Panc1 (cell line): Measurements from ENCODE around the gene GMDS.

Source experiments
- REST ChIP-seq, 2 experiments: IDR thresholded peaks; 2 replicates each; pipeline ENCODE4 v1.6.1; 2011 to 2012; ENCODE audit warnings: low read depth in 2 of 2, control low read depth in 1 of 2, low read length in 1 of 2, mild to moderate bottlenecking in 1 of 2, moderate library complexity in 1 of 2; ENCODE audit not compliant: insufficient read depth in 1 of 2
- TF ChIP-seq, protein P1 (sequence below): fragments of 450-650 bp; IDR thresholded peaks from 2 replicates; pipeline ENCODE4 v1.5.1; 2017; ENCODE audit warnings: mild to moderate bottlenecking

GRCh38 chr6:1698527-1698926 is 546.9 kb downstream of the GMDS start:
- TF ChIP-seq, protein P1, sequence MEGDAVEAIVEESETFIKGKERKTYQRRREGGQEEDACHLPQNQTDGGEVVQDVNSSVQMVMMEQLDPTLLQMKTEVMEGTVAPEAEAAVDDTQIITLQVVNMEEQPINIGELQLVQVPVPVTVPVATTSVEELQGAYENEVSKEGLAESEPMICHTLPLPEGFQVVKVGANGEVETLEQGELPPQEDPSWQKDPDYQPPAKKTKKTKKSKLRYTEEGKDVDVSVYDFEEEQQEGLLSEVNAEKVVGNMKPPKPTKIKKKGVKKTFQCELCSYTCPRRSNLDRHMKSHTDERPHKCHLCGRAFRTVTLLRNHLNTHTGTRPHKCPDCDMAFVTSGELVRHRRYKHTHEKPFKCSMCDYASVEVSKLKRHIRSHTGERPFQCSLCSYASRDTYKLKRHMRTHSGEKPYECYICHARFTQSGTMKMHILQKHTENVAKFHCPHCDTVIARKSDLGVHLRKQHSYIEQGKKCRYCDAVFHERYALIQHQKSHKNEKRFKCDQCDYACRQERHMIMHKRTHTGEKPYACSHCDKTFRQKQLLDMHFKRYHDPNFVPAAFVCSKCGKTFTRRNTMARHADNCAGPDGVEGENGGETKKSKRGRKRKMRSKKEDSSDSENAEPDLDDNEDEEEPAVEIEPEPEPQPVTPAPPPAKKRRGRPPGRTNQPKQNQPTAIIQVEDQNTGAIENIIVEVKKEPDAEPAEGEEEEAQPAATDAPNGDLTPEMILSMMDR, result no peak
- TF ChIP-seq REST (IDR thresholded peaks at IDR 0.05; ENCODE audit: insufficient read depth in 1 of 2, low read depth in 2 of 2, low read length in 1 of 2), result no peak
